ENCODE measurements around the gene GARIN5A.

Gene GARIN5A

GRCh38 chr19:50508843-50509190 is 32.2 kb upstream of the GARIN5A start:
- no peak for DNase-seq (ENCODE audit: low spot score)

GRCh38 chr19:50507376-50507775 is 30.7 kb upstream of the GARIN5A start:
- DNase-seq (ENCODE audit: low spot score): no peak

GRCh38 chr19:50506700-50507099 is 30.1 kb upstream of the GARIN5A start:
- no peak for DNase-seq (ENCODE audit: low spot score)

GRCh38 chr19:50505856-50506611 is 29.4 kb upstream of the GARIN5A start:
- no peak for DNase-seq (ENCODE audit: low spot score)

- DNase-seq (ENCODE audit: low spot score): no peak
Observed at GRCh38 chr19:50501568-50502475, 25.2 kb upstream of the GARIN5A start.

GRCh38 chr19:50501186-50501567 is 24.5 kb upstream of the GARIN5A start:
- DNase-seq (ENCODE audit: low spot score): no peak

GRCh38 chr19:50500753-50501151 is 24.1 kb upstream of the GARIN5A start:
- DNase-seq (ENCODE audit: low spot score): no peak

DNA sequence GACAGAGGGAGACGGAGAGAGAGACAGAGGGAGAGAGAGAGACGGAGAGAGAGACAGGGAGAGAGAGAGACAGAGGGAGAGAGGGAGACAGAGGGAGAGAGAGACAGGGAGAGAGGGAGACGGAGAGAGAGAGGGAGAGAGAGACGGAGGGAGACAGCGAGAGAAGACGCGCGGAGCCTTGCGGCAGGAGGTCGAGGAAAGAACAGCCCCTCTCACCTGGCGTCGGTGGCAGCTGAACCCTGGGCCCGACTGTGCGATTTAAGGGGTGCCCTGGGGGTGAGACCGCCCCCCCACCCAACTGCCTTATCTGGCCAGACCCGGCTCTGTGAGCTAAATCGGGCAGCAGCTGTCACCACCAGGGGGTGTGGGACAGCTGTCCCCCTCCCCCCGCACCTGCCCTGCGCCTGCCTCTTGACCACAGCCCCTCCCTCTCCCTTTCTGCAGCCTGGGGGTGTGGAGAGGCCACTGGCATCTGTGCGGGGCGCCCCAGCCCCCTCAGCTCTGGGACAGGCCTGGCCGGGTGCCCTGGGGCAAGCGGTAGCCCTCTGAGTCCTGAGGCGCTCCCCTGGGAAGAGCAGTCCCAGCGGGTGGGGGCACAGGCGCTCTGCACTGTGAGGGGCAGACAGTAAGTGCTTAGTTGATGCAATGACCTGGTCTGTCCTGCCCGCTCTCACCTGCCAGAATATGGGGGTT is 23.6 kb upstream of the GARIN5A start:
- no peak for DNase-seq (ENCODE audit: low spot score)

DNA sequence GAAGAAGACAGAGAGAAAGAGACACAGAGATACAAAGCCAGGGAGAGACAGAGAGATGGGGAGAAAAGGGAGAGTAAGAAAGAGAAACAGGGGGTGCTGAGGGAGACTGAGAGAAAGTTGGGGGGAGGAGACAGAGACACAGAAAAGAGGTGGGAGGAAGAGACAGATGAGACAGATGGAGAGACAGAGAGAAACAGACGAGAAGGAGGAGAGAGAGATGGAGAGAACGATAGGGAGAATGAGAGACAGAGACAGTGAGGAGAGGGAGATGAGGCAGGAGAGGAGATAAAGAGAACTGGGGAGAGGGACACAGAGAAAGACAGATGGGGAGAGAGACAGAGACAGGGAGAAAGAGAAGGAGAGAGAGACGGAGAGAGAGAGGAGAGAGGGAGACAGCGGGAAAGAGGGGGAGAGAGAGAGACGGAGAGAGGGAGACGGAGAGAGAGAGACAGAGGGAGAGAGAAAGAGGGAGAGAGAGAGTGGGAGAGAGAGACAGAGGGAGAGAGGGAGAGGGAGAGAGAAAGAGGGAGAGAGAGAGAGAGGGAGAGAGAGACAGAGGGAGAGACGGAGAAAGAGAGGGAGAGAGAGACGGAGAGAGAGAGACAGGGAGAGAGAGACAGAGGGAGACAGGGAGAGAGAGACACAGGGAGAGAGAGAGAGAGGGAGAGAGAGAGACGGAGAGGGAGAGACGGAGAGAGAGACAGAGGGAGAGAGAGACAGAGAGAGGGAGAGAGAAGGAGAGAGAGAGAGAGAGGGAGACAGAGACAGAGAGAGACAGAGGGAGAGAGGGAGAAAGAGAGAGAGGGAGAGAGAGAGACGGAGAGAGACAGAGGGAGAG is 21.8 kb upstream of the GARIN5A start:
- no peak for DNase-seq (ENCODE audit: low spot score)

GRCh38 chr19:50497022-50497405 is 20.4 kb upstream of the GARIN5A start:
- no peak for DNase-seq (ENCODE audit: low spot score)

DNA sequence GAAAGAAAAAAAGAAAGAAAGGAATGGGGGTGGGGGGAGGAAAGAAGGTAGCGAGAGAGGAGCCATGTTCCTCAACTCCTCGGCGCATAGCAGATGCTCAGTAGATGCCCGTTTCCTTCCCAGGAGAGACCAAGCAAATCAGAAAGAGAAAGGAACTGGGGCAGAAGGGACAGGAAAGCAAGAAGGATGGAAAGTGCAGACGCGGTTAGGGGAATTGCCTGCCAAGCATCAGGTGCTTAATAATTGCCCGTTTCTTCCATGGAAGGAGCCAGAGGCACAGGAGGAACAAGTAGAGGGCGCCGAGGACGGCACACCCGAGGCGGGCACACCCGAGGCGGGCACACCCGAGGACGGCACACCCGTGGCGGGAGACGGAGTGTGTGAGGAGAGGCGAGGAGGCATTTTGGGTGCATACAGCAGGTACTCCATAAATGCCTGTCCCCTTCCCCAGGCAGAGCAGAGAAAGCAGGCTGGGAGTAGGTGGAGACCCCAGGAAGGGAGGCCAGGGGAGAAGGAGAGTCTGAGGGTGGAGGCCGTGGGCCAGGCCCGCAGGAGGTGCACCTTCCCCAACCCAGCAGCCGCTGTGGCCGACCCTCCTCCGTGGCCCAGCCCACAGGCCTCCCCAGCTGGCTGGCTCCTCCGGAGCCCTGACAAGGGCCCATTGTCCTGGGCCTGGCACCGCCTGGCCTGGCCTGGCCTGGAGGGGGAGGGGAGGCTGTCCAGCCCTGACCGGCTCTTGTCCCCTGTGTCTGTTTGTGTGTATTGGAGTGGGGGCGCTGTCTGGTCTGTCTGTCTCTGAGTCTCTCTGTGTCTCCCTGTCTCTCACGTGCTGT is 19.8 kb upstream of the GARIN5A start:
- DNase-seq (ENCODE audit: low spot score): no peak

DNA sequence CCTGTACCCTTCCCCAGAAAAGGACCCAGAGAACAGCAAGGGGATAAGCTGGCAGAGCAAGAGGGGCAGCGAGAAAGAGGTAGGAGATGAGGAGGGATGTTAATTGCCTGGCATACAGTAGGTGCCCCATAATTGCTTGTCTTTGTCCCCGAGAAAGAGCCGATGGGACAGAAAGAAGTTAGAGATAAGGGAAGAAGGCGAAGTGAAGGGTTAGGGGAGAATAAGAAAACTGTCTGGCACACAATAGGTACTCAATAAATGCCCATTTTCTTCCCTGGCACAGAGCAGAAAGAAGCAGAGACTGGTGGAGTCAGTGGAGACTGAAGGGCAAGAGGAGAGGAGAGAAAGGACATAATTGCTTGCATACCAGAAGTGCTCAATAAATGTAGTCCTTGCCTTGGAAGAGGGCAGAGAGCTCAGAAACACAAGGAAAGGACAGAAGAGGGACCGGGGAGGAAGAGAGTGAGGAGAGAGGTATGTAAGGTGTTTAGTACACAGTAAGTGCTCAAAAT is 18.4 kb upstream of the GARIN5A start:
- DNase-seq (ENCODE audit: low spot score): no peak

DNA sequence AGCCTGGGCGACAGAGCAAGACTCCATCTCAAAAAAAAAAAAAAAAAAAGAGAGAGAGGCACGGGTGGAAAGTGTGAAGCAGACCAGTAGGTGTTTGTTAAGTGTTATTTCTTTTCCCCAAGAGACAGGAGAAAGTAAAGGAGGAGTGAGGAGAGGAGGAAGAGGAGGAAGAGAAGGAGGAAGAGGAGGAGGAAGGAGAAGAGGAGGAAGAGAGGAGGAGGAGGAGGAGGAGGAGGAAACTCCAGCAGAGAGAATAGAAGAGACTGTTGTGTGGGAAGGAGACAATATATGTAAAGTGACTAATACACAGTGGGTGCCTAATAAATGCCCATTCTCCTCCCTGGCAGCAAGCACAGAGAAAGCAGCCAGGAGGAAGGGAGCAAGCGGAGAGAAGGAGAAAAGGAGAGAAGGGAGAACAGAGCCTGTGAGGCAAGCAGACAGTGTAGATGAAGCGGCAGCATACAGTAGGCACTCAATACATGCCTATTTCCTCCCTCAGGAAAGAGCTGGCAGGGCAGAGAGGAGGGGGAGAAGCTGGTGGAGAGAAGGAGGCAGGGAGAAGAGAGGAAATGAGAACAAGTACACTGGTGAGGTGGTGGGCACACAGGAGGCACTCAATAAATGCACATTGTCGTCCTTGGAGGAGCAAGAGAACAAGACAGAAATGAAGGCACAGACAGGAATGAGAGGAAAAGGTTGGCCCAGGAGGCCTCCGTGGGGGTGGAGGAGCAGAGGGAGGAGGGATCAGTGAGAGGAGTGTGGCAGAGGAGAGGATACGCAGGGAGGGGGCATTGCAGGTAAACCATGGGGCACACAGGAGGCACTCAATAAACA is 17.8 kb upstream of the GARIN5A start:
- DNase-seq (ENCODE audit: low spot score): no peak

GRCh38 chr19:50493171-50493570 is 16.5 kb upstream of the GARIN5A start:
- DNase-seq (ENCODE audit: low spot score): no peak

GRCh38 chr19:50492303-50493052 is 15.8 kb upstream of the GARIN5A start:
- DNase-seq (ENCODE audit: low spot score): no peak

GRCh38 chr19:50490991-50491472 is 14.4 kb upstream of the GARIN5A start:
- DNase-seq (ENCODE audit: low spot score): no peak

- DNase-seq (ENCODE audit: low spot score): no peak
Observed at GRCh38 chr19:50490411-50490811, 13.8 kb upstream of the GARIN5A start.

DNA sequence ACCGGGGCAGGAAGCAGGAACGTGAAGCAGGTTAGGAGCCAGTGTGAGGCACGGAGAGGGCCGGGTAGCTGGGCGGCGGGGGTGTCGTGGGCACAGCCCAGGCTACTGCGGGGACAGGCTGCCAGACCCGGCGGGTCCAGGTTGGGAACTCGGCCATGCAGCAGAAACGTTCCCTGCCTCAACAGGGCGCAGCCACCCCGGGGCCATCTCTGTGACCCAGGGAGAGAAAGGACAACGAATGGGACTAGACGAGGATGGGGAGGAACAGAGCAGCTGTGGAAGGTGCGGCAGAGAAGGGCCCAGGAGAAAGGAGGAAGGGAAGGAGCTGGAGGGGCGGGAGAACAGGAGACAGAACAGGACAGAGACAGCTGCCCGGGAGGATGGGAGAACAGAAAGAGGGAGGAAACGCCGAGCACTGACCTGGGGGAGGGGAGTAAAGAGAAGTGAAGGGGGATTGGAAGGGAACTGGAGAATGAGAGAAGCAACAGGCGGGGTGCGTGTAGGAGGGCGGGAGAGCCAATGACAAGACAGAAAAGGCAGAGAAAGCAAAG is 12.9 kb upstream of the GARIN5A start:
- DNase-seq (ENCODE audit: low spot score): no peak
